HL-60/S4 (cell line): ENCODE measurements around the gene YOD1.

ENCODE experiments used
- in situ Hi-C: fragments of 300-500 bp; cut with MboI; formaldehyde crosslinking; loops from 2 replicates; pipeline ENCODE4 v1.14.3; 2022; ENCODE audit warnings: low sequenced_read_pairs

YOD1 gene

DNA sequence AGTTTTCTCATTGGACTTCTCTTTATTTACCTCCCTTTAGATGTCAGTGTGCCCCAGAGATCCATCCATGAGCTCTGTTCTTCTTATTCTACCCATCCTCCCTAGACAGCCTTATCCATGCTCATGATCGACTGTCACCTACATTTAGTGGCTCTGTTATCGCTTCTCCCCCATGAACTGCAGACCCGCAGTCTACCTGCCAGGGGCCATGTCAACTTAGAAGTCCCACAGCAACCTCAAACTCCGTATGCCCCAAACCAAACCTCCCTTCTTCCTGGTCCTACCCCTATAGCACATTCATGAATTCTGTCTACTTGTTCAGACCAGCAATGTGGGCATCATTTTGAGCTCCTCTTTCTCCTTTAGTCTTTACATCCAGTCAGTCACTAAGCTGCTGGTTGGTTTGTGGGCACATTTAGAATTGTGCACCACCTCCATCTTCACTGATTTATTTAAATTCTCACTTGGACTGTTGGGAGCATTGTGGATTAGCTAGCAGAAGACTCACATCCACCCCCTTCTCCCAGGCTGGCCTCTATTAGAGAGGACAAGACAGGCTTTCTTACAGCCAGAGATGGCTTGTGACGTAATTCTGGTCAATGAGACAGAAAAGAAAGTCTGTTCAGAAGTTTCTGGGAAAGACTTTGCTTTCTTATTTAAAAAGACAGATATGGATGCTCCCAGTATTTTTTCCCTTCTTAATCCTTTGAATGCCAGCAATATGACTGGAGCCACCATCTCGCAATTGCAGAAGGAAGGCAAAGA lies 37.5 kb downstream of the YOD1 start:
- in situ Hi-C loops, result no loop called here

DNA sequence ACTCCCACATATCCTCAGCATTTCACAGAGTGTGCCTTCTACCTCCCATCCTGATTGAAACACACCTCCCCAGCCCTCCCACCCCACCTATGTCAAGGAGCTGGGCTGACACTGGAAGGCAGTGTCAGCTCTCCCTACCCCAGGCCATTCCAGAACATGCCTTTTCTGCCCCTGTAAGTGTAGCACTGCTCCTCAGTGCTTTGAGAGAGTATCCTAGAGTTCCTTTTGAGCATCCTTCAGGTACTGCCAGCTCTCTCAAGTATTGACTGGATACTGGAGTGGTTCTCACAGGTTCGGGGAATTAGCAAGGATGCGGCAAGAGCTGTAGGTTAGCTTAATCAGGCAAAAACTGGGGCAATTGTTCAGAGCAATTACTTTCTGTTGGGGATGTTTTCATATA lies 40.3 kb downstream of the YOD1 start:
- in situ Hi-C loops, result no loop called here

DNA sequence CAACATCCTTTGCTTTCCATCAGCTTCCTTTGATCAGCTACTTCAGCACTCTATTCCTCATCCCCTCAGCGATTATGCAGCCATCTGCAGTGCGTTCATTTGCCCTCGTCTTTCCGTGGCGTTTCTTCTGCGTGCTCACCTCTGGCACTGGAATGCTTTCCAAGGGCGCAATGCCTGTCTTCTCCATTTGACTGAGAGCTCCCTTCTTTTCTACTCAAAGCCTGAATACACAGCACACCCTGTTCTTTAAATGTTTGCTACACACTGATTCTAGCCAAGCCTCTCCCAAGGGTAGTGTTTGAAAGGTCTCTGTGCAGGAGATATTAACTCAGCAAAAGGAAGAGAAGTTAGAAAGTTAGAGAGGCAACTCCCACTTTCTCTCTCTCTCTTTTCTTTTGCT lies 41.1 kb downstream of the YOD1 start:
- in situ Hi-C loops, result no loop called here

DNA sequence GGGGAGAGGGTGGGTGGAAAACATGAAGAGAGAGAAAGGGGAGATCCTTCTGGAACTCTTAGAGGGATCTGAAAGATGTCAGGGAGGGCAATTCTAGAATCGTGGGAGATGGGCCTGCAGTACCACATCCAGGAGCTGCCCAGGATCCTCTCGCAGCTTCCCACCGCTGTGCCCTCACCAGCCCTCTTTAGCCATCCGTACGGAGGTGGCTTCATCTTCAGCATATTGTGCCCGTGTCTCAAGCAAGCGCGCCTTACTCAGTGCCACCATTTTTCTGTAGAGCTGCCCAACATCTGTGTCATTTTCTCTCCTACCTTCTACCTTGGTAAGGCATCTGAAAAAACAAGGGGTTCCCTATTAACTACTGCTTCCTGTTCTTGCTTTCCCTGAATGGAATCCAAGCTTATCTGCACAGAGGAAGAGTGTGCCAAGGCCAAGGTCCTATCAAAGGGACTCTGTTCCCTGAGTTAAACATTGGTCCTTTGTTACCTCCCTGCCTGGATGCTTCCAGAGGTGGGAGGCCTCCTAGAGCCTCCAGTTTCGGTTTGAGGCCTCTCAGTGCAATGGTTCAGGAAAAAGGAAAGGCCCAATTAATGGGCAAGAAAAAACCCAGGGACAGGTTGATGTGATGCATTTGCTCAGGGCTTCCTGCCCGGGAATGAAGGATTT lies 41.7 kb downstream of the YOD1 start:
- in situ Hi-C loops, result no loop called here

DNA sequence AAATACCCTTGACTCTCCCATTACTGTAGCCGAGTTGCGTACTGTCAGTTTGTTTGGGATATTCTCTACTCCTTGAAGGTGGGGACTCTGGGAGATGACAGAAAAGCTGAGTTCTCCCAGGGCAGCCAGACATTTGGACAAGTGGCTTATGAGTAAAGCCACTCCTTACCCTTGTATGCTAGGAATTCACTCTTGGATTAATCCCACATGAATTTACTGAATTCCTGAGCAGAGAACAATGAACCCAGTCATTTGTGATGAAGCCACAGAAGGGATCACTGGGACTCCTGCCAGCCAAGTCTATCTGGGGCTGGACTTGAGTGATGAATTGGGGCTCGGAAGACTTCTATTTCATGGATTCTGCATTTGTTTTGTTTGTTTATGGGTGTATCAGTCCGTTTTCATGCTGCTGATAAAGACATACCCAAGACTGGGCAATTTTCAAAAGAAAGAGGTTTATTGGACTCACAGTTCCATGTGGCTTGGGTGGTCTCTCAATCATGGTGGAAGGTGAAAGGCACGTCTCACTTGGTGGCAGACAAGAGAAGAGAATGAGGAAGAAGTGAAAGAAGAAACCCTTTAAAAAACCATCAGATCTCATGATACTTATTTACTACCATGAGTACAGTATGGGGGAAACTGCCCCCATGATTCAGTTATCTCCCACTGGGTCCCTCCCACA lies 43.5 kb downstream of the YOD1 start:
- in situ Hi-C loops, result no loop called here

DNA sequence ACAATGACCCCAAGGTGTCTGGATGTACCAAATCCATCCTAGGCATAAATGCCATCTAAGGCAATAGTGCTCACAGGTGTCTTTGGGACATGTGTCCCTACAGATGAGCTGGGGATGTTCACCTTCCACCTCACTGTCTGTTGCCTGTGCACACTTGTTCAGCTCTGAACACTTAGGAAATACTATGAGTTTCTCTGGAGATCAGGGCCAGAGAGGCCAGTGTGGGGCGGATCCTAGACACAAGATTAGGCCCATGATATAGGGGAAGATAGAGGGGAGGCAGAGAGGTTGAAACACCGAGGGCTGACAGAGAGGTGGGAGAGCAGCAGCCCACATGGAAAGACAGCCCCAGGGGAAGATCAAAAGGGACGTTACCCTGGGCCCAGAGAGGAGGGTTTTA lies 44.1 kb downstream of the YOD1 start:
- in situ Hi-C loops, result no loop called here

DNA sequence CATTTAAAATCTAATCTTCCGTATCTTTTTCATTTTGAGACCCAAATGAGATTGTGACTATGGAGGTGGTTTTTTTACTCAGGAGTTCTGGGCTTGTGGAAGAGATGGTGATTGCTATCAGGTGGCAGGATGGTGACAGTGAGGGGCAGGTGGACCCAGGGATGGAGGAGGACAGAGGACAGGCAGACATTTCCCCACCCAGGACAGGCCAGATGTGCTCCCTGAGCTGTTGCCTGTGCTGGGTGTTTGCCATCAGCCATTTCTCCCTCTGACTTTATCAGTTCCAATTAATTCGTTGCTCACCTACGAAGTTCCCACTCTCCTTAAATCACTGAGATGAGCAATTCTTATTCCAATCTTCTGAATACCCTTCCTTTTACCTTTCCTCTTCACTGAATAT lies 44.9 kb downstream of the YOD1 start:
- in situ Hi-C loops, result no loop called here

DNA sequence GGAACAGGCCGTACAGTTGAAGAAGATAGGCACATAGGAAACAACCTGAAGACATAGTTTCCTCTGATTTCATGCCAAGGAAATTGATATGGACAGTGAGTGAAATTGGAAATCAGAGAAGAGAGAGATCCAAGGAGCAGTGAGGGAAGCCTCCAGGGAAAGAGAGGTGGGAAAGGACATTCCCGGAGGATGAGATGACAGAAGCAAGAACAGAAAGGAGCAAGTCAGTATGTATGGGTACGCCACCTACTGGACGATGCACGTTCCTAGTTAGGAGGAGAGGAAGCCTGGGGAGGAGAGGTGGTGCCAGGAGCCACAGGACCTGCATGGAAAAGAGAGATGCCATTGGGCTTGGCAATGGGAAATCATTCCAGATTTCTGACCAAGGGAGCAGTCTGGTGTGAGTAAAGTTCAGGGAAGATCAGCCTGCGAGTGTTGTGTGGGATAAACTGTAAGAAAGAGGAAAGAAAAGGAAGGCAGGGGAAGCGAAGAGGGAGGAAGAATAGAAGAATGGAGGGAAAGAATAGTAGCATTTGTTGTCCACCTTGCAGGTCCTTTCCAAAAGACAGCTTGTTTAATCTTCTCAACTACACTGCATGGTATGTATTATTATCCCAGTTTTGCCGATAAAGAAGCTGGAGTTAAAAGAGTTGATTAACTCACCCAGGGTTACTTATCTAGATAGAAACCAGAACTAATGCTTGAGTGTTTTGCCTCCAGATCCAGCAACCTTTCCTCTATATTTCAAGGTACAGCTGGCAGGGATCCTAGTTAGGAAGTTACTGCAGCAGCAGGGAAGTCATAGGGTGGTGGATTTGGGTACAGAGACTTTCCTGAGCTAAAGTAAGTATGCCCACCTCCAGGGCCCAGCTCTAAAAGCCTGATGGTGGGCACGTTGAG lies 45.8 kb downstream of the YOD1 start:
- in situ Hi-C loops, result no loop called here

DNA sequence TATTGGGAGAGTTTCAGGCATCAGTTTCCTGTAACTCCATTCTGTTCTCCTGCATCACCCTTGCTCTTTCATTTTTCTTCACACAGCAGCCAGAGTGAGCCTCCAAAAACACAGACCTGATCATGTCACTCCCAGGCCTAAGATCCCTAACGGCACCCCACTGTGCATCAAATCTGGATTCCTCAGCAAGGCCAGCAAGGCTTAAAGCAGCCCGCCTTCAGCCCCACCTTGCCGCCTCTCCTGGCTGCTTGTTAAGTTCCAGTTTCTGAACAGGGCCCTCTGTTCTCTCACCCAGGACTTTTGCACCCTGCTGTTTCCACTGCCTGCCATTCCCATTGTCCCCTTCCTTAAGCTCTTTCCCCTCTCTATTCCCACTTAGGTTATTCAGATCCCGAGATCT lies 47.8 kb downstream of the YOD1 start:
- in situ Hi-C loops, result no loop called here

DNA sequence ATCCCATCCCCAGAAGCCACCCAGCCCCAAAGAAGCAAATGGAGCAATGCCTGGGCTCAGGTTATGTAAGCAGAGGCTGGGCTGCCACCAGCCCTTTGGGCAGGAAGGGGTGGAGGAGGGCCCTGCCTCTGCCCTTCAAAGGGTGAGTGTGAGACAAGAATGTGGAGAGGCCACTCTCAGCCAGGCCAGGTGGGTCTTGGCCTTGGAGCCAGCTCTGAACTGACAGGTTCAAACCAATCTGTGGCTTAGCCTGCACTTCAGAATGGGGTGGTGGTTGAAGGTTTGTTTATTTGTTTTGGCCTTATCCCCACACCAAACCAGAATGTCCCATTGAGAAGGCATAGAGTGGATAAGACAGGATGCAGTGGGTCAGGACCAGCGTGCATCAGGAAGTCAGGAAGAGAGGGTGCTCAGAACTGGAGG lies 48.3 kb downstream of the YOD1 start:
- in situ Hi-C loops, result no loop called here

DNA sequence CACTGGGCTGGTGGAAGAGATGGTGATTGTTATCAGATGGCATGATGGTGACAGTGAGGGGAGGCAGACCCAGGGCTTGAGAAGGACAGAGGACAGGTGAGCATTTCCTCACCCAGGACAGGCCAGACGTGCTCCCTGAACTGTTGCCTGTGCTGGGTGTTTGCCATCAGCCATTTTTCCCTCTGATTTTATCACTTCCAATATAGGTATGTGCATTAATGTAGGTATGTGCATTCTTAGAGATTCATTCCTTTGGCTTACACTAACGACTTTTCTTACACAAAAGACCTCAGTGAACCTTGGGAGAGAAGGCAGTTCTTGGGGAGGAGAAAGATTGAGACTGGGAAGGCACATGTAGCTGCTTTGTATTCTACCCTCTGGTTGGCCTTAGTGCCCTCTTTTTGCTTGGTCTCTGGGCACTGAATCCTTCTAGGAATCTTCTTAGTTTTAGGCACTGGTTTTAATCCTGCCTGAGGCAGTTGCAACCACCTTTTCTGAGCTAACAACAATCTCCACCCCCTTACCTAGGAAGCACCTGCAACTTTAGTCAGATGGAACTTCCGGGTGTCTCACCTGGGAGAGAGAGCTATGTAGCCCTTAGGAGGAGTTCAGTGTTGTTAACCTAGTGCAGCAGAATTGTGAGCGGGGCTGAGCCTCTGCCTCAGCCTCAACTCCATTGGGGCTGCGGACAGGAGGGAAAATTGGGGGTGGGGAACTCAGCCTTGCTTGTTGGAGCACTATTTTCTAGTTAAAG lies 49.3 kb downstream of the YOD1 start:
- in situ Hi-C loops, result no loop called here

DNA sequence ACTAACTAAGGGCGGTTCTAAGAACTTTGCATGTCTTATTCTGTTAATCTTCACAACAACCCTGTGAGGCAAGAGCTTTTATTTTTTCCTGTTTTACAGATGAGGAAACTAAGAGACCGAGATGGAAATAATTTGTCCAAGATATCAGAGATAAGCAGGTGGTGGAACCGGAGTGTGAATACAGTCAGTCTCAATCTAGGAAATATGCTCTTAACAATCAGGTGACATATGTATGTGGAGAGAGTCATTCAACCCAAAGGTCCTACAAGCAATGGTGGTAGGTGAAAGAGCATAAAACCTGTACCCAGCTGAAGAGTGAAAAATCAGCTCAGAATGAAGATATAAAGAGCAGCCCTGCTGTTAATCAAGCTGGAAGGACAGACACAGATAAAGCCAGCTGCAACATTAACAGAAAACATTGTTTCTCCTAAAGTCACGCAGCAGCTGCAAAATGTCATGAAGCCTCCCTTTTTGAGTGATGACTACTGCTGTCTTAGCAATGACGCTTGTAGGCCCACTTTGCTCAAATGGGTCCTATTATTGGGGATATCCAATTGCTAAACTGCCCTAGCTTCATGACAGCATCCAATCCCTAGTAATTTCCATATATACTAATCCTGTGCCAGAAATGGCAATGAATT lies 50.2 kb downstream of the YOD1 start:
- in situ Hi-C loops, result no loop called here

DNA sequence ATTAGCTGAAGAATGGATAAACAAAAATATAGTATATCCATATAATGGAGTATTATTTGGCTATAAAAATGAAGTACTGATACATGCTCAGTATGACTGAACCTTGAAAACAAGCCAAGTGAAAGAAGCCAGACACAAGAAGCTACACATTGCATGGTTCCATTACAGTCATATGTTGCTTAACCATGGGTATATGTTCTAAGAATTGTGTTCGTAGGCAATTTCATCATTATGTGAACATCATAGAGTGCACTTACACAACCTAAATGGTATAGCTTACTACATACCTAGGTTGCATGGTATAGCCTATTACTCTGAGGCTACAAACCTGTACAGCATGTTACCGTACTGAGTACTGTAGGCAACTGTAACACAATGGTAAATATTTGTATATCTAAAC lies 52.2 kb downstream of the YOD1 start:
- in situ Hi-C loops, result no loop called here
